ENCODE data around the gene ETS1.

- TF ChIP-seq CTCF (IDR thresholded peaks at IDR 0.05; ENCODE audit: poor library complexity, severe bottlenecking) (no peak), EZH2 (IDR thresholded peaks at IDR 0.05; ENCODE audit: borderline replicate concordance, insufficient read depth, low read length, poor library complexity, severe bottlenecking) (no peak), RAD21 (conservative IDR thresholded peaks at IDR 0.05) (no peak), TAF1 (IDR thresholded peaks at IDR 0.05; ENCODE audit: low read depth) (no peak), REST (IDR thresholded peaks at IDR 0.05; ENCODE audit: borderline replicate concordance) (no peak)
Observed at GRCh38 chr11:128428935-128429334, 158.4 kb downstream of the ETS1 start.
